Measurements from ENCODE around the gene GATA1.

The GATA1 gene

GRCh38 chrX:48835524-48836329 is 49.3 kb downstream of the GATA1 start, which contains the start of gene PCSK1N:
PCSK1N (minus strand) TSS chrX:48835610; CDS start chrX:48835532, 78 bp downstream.
- no peaks in the 10 kb centered on the region for H3K36me3 Mint-ChIP-seq
- H3K4me1 Mint-ChIP-seq (ENCODE audit: low read depth) = peaks cover 16% of the 10 kb centered on the region
- H3K4me3 Mint-ChIP-seq = peak within 1 kb of the TSS; percentile 89
- no peaks in the 10 kb centered on the region for H3K27me3 Mint-ChIP-seq
- peak within 1 kb of the TSS; percentile 58 for H3K27ac Mint-ChIP-seq
- H3K9me3 Mint-ChIP-seq (ENCODE audit: low read depth) = no peaks in the 10 kb centered on the region

GRCh38 chrX:48839686-48840085 is 53.3 kb downstream of the GATA1 start:
- Mint-ChIP-seq H3K27me3 (no peaks in the 10 kb centered on the region), H3K9me3 (ENCODE audit: low read depth) (no peaks in the 10 kb centered on the region), H3K27ac (no peak overlapping the region), H3K4me1 (ENCODE audit: low read depth) (peaks cover 5% of the 10 kb centered on the region), H3K36me3 (no peaks in the 10 kb centered on the region), H3K4me3 (no peak overlapping the region)
